Esophagus muscularis mucosa (tissue), 4 donors: ENCODE results near the gene PLIN3. TPM values are rescaled to one million over a fixed set of nuclear protein-coding genes. Genes with fewer than 3 reads are reported as not detected.
A peak's percentile ranks its signal among the peaks of the same experiment; 100 is the strongest.

Experiments
- DNase-seq: peaks from one replicate; pipeline ENCODE4 v3.0.0-alpha.2; 2017; ENCODE audit errors: extremely low spot score
- H3K27ac ChIP-seq, 4 donors: fragments of 200-600 bp; sonication (generic); replicated peaks in 1 of 4; 1 replicate in 3 of 4; 2 replicates in 1 of 4; pipeline ENCODE4 v1.5.1; 2016 to 2019; ENCODE audit warnings: mild to moderate bottlenecking in 1 of 4
- H3K27me3 ChIP-seq, 4 donors: fragments of 200-600 bp; sonication (generic); one replicate each; pipeline versions ENCODE4 v1.5.1 to v1.6.0; 2016 to 2019
- H3K36me3 ChIP-seq, 4 donors: fragments of 200-600 bp; sonication (generic); one replicate each; pipeline ENCODE4 v1.5.1; 2016 to 2019
- H3K4me1 ChIP-seq, 4 donors: fragments of 200-600 bp; sonication (generic); one replicate each; pipeline ENCODE4 v1.5.1; 2016 to 2019
- H3K4me3 ChIP-seq, 4 donors: fragments of 200-600 bp; sonication (generic); 1 replicate in 2 of 4; 2 replicates in 2 of 4; pipeline ENCODE4 v1.5.1; 2016 to 2019; ENCODE audit warnings: mild to moderate bottlenecking in 4 of 4, moderate library complexity in 1 of 4
- H3K9me3 ChIP-seq, 4 donors: fragments of 200-600 bp; sonication (generic); 1 replicate in 3 of 4; 2 replicates in 1 of 4; pipeline ENCODE4 v1.5.1; 2016 to 2019
- EP300 ChIP-seq: sonication (generic); formaldehyde crosslinking; IDR thresholded peaks from one replicate; pipeline ENCODE4 v1.6.1; 2017; ENCODE audit warnings: antibody characterized with exemption
- POLR2A ChIP-seq: fragments of 450-650 bp; IDR thresholded peaks from one replicate; pipeline ENCODE4 v1.6.1; 2017; ENCODE audit warnings: antibody characterized with exemption, moderate library complexity, mild to moderate bottlenecking, low read depth
- POLR2AphosphoS5 ChIP-seq, 2 donors: sonication (generic); formaldehyde crosslinking; IDR thresholded peaks; one replicate each; pipeline ENCODE4 v1.6.1; 2017; ENCODE audit warnings: antibody characterized with exemption in 2 of 2
- WGBS: methylation state at CpG from one replicate; pipeline ENCODE4 v1.1.5; 2018; 5-methylcytosine and 5-hydroxymethylcytosine counted together
- intact Hi-C: fragments of 100-400 bp; cut with DNase I; formaldehyde crosslinking; loops from one replicate; pipeline ENCODE4 v1.15.1; 2023
- total RNA-seq, 4 donors: library from RNA; depleted of rRNA; stranded (reverse); fragments of >200 nt; gene quantifications; one replicate each; pipeline versions ENCODE4 v1.1.0 to v1.2.1, GENCODE V29; 2016
- TF ChIP-seq, protein P1 (sequence below), 3 experiments: fragments of 200-600 bp in 2 of 3; fragments of 450-650 bp in 1 of 3; sonication (generic) in 2 of 3; IDR thresholded peaks; one replicate each; pipeline ENCODE4 v1.5.1; 2017 to 2019; ENCODE audit warnings: antibody characterized with exemption in 3 of 3, mild to moderate bottlenecking in 2 of 3, moderate library complexity in 1 of 3

The PLIN3 gene, protein sequence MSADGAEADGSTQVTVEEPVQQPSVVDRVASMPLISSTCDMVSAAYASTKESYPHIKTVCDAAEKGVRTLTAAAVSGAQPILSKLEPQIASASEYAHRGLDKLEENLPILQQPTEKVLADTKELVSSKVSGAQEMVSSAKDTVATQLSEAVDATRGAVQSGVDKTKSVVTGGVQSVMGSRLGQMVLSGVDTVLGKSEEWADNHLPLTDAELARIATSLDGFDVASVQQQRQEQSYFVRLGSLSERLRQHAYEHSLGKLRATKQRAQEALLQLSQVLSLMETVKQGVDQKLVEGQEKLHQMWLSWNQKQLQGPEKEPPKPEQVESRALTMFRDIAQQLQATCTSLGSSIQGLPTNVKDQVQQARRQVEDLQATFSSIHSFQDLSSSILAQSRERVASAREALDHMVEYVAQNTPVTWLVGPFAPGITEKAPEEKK
- total RNA-seq: 10 to 100 TPM; 15.4 to 69.0 (median 51.1) TPM

DNA sequence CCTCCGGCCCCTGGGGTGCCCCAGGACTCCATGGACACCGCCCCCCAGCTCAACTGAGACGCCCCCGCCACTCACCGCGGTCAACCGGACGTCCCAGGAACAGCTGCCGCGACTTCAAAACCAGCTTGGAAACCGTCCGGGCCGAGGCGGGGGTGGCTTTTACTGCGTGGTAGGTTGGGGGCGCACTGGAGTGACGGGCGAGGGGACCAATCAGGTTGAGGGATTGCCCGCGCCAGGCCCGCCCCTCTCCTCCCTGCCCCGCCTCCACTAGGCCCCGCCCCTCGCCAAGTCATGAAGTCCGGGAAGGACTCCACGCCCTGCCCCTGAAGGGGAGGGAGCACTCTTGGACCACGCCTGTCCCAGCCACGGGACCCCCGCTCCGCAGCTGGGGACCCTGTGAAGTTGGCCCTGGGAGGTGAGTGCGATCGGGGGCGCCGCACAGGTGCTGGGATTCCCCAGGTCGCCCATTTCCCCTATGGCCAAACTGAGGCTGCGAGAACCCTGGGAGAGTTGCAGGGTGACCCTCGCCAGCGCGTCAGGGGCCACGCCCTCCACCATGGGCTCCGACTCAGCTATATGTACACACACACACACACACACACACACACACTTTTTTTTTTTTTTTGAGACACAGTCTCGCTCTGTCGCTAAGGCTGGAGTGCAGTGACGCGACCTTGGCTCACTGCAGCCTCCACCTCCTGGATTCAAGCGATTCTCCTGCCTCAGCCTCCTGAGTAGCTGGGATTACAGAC lies at the start of gene PLIN3:
Gene PLIN3 (minus strand): TSS at position 134 of the 752 bp plus-strand sequence. CDS start 6,273 bp downstream, outside the sequence.
- peak within 1 kb of the TSS; percentile 70 to 96 (median 74) for H3K4me3 ChIP-seq
- no peaks in the 10 kb centered on the region for H3K9me3 ChIP-seq
- H3K4me1 ChIP-seq: peaks cover 7 to 39% (median 20%) of the 10 kb centered on the region in 4 donors
- 15% methylated on average over 20 of the region's 46 CpGs for WGBS
- peaks cover 0 to 2% (median 0%) of the 10 kb centered on the region in 4 donors for H3K36me3 ChIP-seq
- no peaks in the 10 kb centered on the region for H3K27me3 ChIP-seq
- H3K27ac ChIP-seq: peak within 1 kb of the TSS; percentile 78 to 90 (median 84)
- TF ChIP-seq, protein P1, sequence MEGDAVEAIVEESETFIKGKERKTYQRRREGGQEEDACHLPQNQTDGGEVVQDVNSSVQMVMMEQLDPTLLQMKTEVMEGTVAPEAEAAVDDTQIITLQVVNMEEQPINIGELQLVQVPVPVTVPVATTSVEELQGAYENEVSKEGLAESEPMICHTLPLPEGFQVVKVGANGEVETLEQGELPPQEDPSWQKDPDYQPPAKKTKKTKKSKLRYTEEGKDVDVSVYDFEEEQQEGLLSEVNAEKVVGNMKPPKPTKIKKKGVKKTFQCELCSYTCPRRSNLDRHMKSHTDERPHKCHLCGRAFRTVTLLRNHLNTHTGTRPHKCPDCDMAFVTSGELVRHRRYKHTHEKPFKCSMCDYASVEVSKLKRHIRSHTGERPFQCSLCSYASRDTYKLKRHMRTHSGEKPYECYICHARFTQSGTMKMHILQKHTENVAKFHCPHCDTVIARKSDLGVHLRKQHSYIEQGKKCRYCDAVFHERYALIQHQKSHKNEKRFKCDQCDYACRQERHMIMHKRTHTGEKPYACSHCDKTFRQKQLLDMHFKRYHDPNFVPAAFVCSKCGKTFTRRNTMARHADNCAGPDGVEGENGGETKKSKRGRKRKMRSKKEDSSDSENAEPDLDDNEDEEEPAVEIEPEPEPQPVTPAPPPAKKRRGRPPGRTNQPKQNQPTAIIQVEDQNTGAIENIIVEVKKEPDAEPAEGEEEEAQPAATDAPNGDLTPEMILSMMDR (IDR thresholded peaks at IDR 0.05): no peak
- peak; percentile 65 to 76 for TF ChIP-seq POLR2AphosphoS5 (IDR thresholded peaks at IDR 0.05)
- DNase-seq: peak; percentile 100
- intact Hi-C loops: loop anchor here (10.0 kb wide), 1 partner anchor 133 kb away; no protein-coding TSS in a partner anchor

DNA sequence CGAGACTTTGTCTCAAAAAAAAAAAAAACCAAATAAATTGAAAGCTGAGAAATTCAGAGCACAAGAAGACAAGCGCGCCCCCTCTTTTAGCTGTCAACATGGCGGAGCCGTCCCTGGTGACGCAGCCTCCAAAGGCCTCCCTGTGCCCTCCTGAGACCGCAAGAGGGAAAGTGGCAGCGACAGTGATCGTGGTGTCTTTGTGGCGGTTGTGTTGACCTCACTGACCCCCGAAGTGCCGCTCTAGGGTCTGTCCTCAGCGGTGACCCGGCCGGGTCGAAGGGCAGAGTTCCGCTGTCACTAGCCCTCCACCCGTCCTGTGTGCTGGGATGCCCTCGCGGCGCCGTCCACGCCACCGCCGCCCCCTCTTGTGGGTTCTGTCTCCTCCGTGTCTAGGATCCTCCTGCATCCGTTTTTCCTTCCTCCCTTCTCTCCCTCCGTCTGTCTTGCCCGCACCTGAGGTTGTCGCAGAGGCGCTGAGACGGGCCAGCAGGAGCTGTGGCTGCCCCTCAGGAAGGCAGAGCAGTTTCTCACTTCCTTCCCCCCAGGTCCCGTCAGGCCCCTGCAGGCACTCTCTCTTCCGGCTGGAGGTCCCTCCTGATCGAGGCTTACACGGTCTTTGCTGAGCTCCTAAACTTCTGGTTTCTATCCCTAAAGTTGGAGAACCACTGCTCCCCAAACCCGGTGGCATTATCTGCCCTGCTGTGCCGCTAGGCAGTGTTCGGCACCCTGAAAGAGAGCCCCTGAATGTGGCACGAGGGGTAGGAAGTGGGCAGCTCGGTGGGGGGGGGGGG lies 49.0 kb upstream of the PLIN3 start:
- TF ChIP-seq POLR2AphosphoS5 (IDR thresholded peaks at IDR 0.05) (no peak), EP300 (no peak), POLR2A (no peak)
- TF ChIP-seq, protein P1 (IDR thresholded peaks at IDR 0.05): no peak
- peaks cover 2 to 9% (median 9%) of the 10 kb centered on the region in 4 donors for H3K4me1 ChIP-seq
- 78% methylated on average over 40 of the region's 41 CpGs for WGBS
- H3K9me3 ChIP-seq: no peaks in the 10 kb centered on the region
- intact Hi-C loops: no loop called here
- peak overlapping the region; percentile 29 to 40 (median 35) for H3K4me3 ChIP-seq
- no peak for DNase-seq
- no peaks in the 10 kb centered on the region for H3K27me3 ChIP-seq
- no peak overlapping the region for H3K27ac ChIP-seq
- no peaks in the 10 kb centered on the region for H3K36me3 ChIP-seq

DNA sequence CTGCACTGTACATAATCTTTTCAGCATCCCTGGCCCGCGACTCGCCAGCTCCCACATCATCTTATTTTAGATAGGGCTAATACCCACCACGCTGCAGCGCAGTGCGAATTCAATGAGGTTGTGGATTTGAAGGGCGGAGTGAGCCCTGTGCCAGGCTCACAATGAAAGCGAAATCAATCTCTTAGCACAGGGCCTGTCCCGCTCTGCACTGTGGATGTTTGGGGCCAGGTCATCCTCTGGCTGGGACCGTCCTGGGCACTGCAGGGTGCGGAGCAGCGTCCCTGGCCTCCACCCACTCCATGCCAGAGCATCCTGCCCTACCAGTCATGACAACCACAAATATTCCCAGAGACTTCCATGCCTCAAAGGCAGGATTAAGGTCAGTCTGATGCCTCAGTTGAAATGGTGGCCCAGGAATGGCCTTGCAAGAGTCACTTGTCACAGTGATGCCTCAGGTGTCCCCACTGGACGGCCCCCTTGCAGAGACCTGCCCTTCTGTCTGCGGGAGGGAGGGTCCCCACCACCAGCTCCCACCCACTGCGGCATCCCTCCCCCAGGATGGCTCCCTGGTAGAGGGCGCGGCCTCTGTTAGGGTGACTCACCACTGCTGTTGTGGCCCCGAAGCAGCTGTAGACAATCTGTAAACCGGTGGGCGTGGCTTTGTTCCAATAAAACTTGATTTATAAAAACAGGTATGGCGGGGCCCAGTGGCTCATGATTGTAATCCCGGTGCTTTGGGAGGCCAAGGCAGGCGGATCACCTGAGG lies 47.5 kb upstream of the PLIN3 start:
- Histone ChIP-seq H3K27ac (no peak overlapping the region), H3K36me3 (no peaks in the 10 kb centered on the region), H3K4me3 (peak overlapping the region in 2 of 4 donors; percentile 29 to 32), H3K9me3 (no peaks in the 10 kb centered on the region), H3K4me1 (peaks cover 12 to 23% (median 22%) of the 10 kb centered on the region in 4 donors), H3K27me3 (peaks cover 0 to 5% (median 0%) of the 10 kb centered on the region in 4 donors)
- TF ChIP-seq POLR2A (no peak), EP300 (no peak), POLR2AphosphoS5 (IDR thresholded peaks at IDR 0.05) (no peak)
- TF ChIP-seq, protein P1 (IDR thresholded peaks at IDR 0.05): no peak
- no peak for DNase-seq
- 81% methylated on average over 23 of the region's 23 CpGs for WGBS
- intact Hi-C loops: loop anchor here (5.0 kb wide), 1 partner anchor 103 kb away; no protein-coding TSS in a partner anchor
